Measurements from ENCODE around the gene ZFYVE28.
A peak's percentile ranks its signal among the peaks of the same experiment; 100 is the strongest.

ZFYVE28 gene

GRCh38 chr4:2365054-2365912 lies 53.2 kb downstream of the ZFYVE28 start:
- no peak for DNase-seq

DNA sequence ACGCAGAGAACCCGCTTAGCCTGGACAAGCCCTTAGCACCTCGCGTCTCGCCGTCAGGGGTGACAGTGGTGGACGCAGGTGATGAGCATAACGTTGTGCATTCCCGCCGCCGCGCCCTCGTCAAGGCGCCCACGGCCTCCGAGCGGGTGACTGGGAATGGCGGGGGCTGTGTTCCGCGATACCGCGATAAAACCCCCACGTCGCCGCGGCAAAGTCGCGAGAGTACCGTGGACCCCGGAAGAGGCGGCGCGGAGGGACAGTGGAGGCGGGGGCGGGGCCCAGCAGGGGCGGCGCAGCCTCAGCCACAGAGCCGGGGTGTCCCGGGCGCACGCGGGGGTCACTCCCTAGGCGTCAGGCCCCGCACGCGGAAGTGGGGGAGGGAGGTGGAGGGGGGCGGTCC lies 53.8 kb downstream of the ZFYVE28 start:
- peak; percentile 66 for DNase-seq

DNA sequence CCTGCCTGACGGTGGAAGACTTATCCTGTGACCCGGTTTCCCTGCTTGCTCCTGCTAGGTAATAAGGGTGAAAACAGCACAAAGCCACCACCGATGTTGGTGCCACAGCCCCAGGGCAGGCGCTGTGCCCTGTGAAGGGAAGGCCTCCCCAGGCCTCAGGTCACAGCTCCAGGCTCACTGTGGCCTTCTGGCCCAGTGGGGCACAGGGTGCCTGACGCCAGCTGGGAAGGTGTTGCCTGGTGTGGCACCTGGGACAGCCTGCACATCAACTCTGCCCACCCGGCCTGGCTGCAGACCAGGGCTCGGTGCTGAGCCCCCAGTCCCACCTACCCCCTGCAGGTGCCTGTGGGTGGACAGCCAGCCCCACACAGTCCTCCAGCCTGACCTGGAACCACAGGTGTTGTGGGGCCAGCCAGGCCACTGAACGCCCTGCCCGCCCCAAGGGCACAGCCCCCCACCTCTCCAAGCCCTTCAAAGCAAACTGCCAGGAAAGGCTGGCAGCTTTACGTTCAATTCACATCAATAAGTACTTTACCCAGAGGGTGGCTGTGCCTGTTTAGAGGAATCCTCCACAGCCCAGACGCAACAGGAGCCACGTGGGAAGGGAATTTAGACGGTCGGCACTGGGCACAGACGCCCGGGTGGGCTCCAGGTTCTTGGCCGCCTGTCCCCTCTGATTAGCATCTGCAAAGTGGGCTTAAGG lies 54.3 kb downstream of the ZFYVE28 start:
- no peak for DNase-seq

DNA sequence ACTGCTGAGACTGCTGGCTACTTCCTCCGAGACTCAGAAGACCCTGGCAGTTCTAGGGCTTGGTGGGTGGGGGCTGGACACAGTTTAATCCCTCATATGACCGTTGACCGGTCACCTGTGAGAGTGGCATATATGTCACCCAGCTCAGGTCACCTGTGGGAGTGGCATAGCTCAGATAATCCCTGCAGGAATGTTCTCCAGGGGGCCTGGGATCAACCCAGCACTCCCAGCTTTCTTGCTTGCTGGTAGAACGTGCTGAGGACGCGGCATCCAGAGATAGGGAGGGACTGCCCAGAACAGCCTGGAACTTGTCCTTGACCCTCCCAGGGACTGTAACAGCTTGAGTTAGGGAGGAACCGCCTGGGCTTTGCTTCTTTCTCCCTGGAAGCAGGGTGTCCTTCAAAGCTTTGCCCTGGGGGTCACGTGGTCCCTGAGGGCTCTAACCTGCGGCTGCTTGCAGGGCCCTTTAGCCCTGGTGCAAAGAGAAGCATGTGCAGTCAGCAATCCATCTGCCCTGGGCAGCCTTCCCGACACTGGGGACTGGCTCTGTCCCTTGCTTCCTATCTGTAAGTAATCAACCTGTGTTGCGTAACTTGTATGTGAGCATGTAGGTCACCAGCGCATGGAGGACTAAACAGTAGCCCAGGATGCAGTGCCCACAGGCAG lies 55.3 kb downstream of the ZFYVE28 start:
- no peak for DNase-seq

DNA sequence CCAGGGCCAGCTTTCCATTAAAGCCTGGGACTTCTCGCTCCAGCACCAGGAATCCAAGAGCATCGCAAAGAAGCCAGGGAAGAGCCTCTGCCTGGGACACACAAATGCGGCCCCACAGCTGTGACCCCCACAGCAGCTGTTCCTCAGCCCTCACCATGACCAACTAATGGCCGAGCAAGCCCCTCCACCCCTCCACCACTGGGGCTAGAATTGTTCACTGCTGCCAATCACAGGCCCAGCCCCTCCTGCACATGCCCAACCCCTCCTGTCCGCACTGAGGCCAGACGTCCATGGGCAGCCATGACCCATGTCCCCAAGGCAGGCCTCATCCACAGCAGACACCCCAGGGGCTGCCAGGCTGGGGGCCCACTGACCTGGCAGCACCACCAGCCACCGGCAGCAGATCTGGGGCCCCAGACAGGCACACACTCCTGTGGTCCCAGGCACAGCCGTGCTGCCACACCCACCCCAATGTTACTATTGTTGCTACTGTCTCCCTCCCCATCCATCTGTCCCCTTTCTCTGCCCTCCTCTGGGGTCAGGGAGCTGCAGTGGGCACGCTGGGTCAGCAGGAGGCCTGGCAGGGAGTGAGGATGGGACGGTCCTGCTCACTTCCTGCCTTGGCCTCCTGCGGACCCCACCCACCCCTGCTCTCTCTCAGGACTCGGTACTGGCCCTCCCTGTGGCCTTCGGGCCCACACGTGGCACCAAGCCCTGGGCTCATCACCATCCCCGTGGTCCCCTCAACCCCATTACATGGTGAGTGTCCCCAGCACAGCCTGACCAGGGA lies 56.0 kb downstream of the ZFYVE28 start:
- DNase-seq, result no peak

DNA sequence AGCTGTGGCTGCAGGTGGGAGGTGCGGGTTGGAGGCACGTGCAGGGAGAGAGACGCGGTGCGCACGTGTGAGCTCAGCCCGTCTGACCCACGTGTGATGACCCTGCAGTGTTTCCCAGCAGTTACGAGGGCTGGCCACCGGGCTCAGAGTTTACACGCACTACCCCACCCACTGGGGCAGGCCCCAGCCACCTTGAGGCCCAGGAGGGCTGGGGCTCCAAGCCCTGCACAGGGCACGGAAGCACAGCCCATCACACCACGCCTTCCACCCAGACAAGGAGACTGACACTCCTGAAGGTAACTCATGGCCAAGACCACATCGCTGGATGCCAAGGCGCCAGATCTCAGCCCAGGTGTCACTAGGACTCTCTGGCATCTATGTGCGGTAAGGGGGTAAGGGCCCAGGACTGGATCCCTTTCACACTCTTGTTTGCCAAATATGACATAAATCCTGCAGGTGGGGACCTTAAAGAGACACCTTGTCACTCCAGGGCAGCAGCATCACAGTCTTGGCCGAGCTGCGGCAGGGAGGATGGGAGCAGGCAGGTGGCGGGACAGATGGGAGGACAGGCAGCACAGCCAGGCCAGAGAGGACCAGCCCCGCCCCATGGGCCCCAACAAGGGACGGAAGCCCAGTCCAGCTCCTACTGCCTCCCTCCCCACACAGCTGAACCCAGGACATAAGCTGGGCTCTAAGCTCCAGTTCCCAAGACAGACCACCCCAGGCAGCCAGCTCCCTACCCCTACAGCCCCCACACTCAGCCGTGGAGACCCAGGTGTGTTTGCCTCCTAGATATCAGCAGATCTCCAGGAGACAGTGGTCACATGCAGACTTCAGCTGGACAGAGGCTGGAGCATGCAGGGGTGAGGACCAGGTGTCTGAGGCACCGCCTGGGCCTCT lies 56.8 kb downstream of the ZFYVE28 start:
- DNase-seq, result no peak

- no peak for DNase-seq
Observed at GRCh38 chr4:2360396-2360730, 58.1 kb downstream of the ZFYVE28 start.

DNA sequence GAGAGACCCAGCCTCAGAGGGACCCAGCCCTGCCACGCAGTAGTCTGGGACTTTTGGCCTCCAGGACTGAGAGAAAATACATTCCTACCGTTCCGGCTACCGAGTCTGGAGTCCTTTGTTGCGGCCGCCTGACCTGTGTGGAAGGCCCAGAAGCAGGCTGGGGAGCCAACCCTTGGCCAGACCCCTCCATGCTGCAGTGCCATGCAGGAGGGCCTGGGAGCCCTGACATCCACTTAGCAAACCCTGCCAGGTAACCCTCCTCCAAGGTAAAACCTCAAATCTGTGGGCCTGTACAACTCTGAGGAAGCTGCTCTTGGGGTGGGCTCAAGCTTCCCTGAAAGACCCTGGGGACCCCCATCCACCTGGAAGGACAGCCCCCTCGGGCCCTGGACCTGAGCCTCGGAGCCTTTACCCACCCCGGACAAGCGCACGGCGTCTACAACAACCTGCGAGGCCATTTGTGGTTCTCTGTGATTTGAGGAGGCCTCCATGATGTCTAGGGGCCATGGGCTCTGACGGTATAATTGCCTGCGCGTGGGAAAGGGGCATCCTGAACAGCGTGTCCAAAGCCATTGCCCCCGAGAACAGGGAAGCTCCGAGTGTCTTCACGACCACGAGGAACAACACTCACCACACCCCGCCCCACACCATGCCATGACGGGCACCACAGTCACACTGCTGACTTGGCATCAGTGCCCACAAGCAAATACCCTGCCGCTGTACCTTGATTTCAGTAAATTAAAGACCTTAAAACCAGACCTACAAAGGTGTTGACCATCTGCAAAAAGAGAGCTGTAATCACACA lies 58.7 kb downstream of the ZFYVE28 start:
- no peak for DNase-seq

DNA sequence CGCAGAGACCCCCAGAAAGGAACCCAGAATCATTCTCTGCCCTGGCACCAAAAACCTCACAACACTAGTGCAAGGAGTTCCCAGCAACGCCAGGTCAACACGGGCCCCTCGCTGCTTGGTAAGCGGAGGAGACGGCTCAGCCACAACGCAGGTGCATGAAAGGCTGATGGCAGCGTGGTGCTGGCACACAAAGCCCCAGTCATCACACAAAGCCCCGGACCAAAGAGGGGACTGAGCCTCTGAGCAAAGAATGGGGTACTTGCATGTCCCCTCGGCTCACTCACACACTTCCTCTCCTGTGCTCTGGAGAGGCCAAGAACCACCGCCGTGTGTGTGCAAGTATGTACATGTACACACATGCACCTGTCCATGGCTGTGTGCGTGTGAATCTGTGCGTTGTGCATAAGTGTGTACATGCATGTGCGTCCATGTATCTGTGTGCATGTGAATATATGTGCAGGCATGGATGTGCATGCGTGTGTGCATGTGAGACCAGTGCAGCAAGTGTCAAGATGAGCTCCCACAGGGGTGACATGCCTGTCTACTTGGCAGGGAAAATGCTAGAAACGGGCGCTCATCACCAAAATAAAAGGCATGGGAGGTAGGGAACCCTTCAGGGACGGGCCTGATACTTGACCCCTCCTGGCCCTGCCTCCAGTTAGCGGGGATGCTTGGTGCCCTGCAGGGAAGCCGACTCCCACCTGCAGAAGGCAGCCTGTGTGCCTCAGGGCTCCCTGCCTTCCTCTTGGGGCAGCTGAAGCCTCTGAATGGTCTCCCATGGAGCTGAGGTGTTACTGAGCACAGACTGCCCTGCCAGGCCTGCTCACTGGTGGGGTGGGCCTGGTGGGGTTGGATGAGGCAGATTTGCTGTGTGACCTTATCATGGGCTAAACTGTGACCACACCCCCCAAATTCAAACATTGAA lies 60.4 kb downstream of the ZFYVE28 start:
- DNase-seq, result no peak

GRCh38 chr4:2356123-2357069 lies 62.0 kb downstream of the ZFYVE28 start:
- no peak for DNase-seq

- no peak for DNase-seq
Observed at GRCh38 chr4:2354760-2355159, 63.7 kb downstream of the ZFYVE28 start.

GRCh38 chr4:2354118-2354517 lies 64.3 kb downstream of the ZFYVE28 start:
- DNase-seq, result no peak

DNA sequence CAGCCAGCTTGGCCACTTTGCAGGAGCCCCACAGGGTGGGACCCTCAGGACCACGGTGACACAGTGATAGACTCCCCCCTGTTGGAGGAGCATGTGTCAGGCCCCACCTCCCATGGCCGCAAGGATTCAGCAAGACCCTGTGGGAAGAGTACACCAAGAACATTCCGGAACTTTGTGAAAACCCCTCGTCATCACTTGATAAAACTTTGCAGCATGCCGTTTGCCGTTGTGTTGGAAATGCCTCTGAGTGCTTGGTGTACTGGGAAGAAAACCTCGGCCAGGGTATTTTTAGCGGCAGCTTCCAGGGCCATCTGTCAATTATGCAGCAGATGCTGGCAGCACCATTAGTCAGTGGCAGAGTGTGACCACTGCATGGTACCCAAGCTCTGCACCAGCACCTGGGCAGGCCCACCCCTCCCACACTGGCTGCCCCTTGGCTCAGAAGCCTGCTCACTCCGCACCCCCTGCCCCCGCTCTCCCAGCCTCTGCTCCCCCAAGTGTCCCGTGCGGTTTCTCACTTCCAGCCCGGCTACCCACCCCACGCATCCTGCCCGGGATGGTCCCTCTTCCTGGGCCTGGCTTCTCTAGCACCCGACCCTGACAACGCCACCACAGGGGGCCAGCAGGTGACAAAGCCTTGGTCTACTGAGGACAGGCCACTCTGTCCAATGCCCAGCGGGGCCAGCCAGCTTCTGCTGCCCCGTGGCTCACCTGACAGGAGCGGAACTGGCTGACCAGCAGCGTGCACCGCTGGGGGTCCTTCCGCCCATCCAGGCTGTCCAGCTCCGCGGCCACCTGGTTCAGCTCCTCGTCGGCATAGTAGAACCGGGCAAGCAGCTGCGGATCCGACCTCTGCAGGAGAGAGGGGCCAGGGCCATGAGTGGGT lies 65.0 kb downstream of the ZFYVE28 start:
- DNase-seq, result no peak

GRCh38 chr4:2352729-2353221 lies 65.7 kb downstream of the ZFYVE28 start:
- DNase-seq, result no peak

DNA sequence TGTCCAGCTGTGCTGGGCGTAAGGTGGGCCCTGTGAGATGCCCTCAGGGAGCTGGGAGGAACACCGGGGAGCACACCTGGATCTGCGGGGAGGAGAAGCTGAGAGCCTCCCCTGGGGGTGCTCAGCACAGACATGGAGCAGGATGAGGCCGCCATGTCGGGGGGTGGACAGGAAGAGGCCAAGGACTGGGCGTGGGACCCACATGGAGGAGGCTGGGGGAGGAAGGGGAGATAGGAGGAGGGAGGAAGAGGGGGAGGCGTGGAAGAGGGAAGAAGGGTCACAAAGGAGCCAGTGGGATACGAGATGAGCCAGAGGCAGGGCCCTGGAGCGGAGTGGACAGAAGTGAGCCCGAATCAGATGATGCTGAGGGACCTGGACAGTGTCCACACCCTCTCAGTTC lies 66.3 kb downstream of the ZFYVE28 start:
- DNase-seq, result no peak

- no peak for DNase-seq
Observed at GRCh38 chr4:2350982-2351381, 67.5 kb downstream of the ZFYVE28 start.

- no peak for DNase-seq
Observed at GRCh38 chr4:2348786-2349185, 69.7 kb downstream of the ZFYVE28 start.

- DNase-seq, result no peak
Observed at GRCh38 chr4:2347190-2347589, 71.3 kb downstream of the ZFYVE28 start.

Data from stimulated activated CD4-positive, alpha-beta T cell treated with anti-CD3 and anti-CD28 coated beads, Interleukin-1b, Interleukin-23, amount 100 ng/mL, for 48 hours (primary cell).